ENCODE measurements around the gene NAALAD2.
"Not testable (repeated sequence)": the region's sequence is repeated elsewhere in the genome, so short reads cannot be mapped to it uniquely, and the experiment has no call there.

Gene NAALAD2

GRCh38 chr11:90134478-90135003, at the start of gene NAALAD2:
Gene NAALAD2, plus strand, starts transcription at chr11:90134663. Its CDS starts 96 bp downstream, at chr11:90134759.
- H3K4me3 ChIP-seq (ENCODE audit: low read depth, low read length), result no peak within 1 kb of the TSS
- no peak for TF ChIP-seq CTCF (IDR thresholded peaks at IDR 0.05; ENCODE audit: borderline replicate concordance, insufficient read depth, low read depth, low read length)

DNA sequence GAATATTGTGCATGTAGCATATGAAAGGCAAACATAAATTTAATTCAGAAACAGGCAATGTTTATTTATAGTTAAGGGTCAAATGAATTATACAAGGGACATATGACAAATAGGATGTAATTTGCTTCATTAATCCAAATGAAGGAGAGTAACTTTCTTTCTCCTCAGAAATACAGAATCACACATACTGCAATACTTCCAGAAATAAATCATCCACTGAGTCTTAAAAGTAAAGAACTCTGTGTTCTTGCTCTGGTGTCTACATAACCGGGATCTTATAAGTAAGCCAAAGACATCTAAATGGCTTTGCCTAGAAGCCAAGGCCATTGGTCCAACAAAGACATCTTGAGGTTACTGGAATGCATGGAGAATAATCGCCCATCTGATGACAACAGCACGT, 48.8 kb upstream of the NAALAD2 start, which contains the start of gene UBTFL1:
Gene UBTFL1 (plus strand): TSS at position 301 of the 400 bp plus-strand sequence. CDS start 0 bp downstream, at position 301.
- H3K4me3 ChIP-seq (ENCODE audit: low read depth, low read length), result not testable (repeated sequence)

- not testable (repeated sequence) for H3K4me3 ChIP-seq (ENCODE audit: low read depth, low read length)
These were observed 45.7 kb upstream of the NAALAD2 start for GRCh38 chr11:90088731-90089130.

DNA sequence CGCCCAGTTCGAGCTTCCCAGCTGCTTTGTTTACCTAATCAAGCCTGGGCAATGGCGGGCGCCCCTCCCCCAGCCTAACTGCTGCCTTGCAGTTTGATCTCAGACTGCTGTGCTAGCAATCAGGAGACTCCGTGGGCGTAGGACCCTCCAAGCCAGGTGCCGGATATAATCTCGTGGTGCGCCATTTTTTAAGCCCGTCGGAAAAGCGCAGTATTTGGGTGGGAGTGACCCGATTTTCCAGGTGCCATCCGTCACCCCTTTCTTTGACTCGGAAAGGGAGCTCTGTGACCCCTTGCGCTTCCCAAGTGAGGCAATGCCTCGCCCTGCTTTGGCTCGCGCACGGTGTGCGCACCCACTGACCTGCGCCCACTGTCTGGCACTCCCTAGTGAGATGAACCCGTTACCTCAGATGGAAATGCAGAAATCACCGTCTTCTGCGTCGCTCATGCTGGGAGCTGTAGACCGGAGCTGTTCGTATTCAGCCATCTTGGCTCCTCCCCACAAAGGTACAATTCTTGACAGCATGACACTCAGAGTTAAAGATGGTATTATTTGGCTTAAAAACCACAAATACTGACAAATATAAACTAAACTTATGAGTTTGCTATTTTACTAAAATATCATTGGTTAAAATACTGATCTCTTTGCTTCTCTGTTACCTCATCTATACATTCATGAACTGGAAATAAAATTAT, 39.1 kb upstream of the NAALAD2 start:
- H3K4me3 ChIP-seq (ENCODE audit: low read depth, low read length), result not testable (repeated sequence)

DNA sequence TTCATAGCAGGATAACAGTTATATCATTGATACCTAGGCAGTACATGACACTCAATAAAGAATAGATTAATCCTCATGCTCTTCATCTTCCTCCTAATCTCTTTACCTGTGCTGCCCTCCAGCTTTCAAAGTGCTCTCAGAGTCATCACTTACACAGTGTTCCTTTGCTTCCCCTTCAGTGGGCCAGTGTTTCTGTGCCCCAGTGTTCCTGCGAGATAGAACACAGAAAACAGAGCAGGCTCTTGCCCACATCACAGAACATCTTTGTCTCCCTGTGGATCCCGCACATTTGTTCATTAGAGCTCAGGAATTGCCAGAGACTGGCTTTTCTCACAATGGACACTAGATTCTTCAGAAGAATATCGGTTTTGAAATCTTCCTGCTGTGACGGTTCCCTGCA, 36.2 kb upstream of the NAALAD2 start:
- not testable (repeated sequence) for H3K4me3 ChIP-seq (ENCODE audit: low read depth, low read length)

- no peak for TF ChIP-seq CTCF (IDR thresholded peaks at IDR 0.05; ENCODE audit: borderline replicate concordance, insufficient read depth, low read depth, low read length)
- no peak overlapping the region for H3K4me3 ChIP-seq (ENCODE audit: low read depth, low read length)
These were observed 34.0 kb upstream of the NAALAD2 start for GRCh38 chr11:90100431-90100830.

DNA sequence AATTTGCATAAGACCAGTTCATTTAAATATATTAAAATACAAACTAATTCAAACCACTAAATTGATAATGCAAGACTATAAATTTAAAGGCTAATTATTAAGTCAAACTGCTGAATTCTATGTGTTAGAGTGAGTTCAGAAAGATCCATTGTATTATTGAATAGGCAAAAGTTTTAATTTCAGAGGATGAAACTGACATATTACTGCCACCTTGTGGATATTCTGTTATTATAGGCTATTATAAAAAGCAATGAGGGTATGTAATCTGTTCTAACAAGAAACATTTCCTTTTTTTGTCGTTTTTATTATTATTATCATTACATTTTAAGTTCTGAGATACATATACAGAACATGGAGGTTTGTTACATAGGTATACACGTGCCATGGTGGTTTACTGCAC, 20.9 kb upstream of the NAALAD2 start:
- no peak for TF ChIP-seq CTCF (IDR thresholded peaks at IDR 0.05; ENCODE audit: borderline replicate concordance, insufficient read depth, low read depth, low read length)
- no peak overlapping the region for H3K4me3 ChIP-seq (ENCODE audit: low read depth, low read length)

DNA sequence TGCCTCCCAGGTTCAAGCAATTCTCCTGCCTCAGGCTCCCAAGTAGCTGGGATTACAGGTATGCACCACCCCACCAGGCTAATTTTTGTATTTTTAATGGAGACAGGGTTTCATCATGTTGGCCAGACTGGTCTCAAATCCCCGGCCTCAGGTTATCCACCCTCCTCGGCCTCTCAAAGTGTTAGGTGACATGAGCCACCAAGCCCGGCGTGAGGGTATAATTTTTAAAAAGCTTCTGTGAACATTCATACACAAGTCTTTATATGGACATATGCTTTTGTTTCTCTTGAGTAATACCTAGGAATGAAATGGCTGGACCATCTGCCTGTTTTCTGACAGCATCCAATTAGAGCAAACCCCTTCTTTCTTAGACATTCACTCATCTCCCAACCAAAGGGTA, 14.3 kb upstream of the NAALAD2 start:
- no peak overlapping the region for H3K4me3 ChIP-seq (ENCODE audit: low read depth, low read length)
- TF ChIP-seq CTCF (IDR thresholded peaks at IDR 0.05; ENCODE audit: borderline replicate concordance, insufficient read depth, low read depth, low read length), result no peak

- no peak for TF ChIP-seq CTCF (IDR thresholded peaks at IDR 0.05; ENCODE audit: borderline replicate concordance, insufficient read depth, low read depth, low read length)
- H3K4me3 ChIP-seq (ENCODE audit: low read depth, low read length), result no peak overlapping the region
These were observed 10.1 kb upstream of the NAALAD2 start for GRCh38 chr11:90124371-90124770.
